Dedifferentiated amniotic fluid mesenchymal stem cell (primary cell): ENCODE measurements around the gene TRPM1.

Experiments
- DNase-seq: peaks from one replicate; pipeline ENCODE4 v3.0.0-alpha.2; 2016; ENCODE audit errors: extremely low spot score

Gene TRPM1

DNA sequence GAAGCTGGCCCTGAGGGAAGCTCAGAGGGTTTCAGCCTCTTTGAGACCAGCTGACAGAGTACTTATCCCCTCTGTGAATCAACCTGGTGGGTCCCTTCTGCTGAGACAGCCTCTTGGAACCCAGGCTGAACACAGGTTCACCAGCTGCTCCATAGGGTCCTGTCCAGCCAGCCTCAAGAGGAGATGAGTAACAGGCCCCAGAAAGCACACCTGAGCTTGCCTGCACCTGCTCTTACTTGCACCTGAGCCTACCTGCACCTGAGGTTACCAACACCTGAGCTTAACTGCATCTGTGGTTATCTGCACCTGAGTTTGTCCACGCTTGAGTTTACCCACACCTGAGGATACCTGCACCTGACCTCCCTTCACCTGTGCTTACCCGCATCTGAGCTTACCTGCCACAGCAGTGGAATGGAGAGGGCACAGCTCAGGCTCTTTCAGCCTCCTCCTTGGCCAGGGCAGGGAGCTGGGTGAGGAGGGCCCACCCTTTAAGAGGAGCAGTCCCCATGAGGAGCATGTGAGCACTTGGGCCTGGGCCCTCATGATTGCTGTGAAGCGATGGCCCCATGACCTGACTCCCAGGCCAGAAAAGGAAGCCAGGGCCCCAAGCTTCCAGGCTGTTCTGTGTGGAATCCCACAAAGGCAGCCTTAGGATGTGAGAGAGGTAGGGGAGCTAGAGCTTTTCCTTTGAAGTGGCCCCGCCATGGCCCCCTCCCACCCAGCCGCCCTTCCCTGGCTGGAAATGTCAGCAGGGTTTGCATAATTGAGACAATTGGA is at the start of gene TRPM1:
TSS of gene TRPM1 (minus strand) at position 464 of the 777 bp plus-strand sequence. CDS start 20,370 bp downstream, outside the sequence.
- no peak for DNase-seq

DNA sequence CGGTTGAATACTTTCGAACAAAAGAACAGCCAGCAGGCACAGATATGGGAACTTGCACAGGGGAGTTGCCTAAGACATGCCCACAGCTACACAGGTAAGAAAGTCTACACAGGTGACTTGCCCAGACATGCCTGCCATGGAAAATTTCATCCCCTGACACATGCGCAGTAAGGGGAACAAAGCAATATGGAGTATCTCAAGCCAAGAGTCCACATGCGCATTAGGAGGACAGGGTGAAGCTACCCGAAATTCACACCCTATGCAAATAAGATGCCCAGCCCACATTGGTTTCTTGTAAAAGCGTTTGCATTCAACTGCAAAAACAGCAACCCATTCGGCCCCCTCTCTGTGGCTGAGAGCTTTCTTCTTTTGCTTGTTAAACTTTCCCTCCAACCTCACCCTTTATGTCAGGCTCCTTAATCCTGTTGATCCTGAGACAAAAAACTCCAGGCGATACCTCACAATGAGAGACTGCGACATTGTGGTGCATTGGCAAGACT is 49.3 kb upstream of the TRPM1 start:
- DNase-seq: no peak

DNA sequence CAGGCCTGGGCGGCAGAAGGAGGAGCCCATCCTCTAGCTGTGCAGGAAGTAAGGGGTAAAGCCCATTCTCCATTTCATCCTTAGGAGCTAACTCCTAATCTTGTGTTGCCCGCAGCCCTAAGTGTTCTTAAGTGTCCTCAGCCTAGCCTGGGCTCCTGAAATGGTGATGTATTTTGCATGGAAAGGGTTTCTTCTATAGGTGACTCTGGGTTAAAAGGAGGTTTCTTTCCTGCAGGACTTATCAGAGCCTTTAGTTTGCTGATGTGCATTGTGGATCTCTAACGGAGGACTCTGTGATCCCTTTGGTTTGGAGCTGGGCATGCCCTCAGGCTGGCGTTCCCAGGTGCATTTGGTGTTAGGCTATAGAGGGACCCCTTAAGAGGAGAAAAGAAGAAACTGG is 48.5 kb upstream of the TRPM1 start:
- no peak for DNase-seq

DNA sequence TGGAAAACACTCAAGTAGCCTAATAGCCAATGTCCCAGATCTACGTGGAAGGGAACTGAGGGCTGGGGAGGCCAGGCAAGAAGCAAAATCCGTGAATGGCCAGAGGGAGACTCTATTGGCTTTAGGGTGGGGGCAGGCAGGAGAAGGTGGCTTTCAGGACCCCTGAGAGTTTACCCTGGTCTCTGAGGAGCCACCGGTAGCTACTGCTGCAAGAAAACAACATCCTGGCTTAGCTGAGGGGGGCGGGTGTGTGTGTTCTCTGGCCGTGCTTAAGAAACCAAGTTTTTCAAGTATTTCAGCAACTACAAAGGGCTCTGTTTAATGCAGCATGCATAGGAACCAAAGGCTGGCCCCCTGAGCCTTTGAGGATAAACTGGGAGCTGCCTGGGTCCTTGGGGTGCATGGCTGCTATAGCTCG is 47.6 kb upstream of the TRPM1 start:
- DNase-seq: no peak

DNA sequence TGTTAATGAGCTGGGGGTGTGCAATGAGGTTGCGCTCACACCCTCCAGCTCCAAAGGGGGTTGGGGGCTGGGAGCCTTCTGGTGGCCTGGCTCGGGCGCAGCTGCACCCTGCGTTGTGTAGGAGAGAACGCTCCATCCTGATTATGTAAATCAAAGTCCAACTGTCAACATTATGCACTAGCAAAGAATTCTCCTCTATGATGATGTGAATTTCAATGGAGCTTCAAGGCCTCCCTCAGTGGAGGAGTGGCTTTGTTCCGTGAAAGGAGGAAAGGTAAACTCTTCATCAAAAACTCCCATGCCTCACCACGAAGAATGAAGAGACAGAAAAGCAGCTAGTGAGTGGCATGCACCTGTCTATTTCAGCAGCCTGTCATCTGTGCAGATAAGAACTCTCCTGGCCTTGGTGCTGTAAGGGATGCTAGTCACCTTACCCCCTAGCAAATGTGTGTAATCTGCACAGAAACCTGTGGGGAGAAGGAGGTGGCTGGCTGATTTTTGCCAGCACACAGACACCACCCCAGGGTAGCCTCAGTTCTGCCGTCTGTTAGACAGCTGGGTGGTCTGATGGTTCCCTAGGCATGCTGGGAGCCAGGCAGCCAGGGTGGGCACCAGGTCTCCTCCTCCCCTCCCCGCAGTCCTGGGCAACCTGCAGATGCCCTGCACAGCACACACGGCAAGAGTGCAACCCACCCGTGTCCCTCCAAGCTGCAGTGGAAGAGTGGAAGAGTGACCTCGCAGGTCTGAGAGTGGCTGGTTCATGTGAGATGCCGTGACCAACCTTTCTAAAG is 47.0 kb upstream of the TRPM1 start:
- no peak for DNase-seq

DNA sequence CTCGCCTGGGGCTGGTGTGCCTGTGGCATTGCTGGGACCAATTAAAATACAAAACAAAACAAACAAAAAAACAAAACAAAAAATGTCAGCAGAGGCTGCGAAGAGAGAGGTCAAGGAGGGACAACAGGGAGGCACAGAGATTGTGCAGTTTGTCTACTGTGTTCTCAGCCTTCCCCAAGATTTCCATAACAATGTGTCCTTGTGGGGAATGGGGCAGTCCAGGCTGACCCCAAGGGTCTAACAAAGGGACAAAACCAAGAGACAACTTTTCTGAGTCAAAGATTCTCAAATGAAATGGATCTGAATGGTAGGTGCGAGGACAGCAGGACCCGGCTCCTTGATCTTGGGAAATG is 46.4 kb upstream of the TRPM1 start:
- no peak for DNase-seq

DNA sequence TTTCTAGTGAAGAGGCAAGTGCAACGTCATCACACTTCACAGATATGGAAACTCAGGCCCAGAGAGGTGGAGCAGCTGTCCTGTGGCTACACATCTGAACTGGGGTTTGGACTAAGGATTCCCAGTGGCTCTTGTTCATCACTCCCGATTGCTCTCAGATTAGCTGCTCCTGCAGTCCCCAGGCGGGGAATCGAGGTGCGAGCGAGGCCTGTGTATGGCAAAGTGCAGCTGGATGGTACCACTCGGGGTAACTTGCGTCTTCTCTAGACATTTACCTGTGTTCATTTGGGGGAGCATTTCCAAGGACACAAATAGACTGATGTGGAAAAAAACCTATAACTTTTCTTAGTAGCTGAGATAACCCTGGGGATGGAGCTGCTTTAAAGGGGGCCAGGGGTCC is 45.9 kb upstream of the TRPM1 start:
- no peak for DNase-seq

DNA sequence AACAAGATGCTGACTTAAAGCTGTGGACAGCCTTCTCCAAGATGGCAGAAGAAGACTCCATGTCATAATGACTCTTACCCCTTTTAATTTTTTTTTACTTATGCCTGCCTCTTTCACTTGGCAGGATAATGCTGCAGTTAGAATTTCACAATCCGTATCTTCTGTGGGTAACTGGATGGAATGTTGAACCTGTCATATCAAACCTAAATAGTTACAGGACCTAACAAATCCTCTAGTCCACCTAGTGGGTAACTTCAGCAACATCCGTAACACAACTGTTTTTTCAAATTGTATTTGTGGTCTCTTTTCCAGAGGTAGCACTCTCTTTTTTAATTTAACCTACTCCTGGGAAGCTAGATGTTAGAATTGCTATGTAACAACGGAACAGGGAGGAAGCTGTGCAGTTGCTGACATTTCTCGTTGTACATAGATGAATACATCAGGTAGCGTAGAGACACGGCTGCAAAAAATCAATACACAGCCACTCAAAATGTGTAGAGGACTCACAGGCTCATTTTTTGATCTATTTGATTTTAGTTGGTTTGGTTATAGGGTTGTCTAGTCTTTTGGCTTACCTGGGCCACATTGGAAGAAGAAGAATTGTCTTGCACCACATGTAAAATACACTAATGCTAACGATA is 43.9 kb upstream of the TRPM1 start:
- DNase-seq: no peak

DNA sequence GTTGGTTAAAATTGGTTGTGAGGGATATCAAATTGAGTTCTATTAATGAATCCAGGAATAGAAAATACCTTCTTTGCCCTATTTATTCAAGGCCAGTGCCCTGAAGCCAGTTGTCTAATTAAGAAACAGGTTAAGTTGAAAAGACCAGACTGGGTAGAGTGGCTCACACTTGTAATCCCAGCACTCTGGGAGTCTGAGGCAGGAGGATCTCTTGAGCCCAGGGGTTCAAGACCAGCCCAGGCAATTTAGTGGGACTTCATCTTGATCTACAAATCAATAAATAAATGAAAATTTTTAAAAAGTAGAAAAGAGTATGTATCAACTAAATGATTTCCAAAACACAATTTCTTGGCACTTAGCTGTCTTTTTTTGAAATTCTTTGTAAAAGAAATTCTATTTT is 40.3 kb upstream of the TRPM1 start:
- no peak for DNase-seq

DNA sequence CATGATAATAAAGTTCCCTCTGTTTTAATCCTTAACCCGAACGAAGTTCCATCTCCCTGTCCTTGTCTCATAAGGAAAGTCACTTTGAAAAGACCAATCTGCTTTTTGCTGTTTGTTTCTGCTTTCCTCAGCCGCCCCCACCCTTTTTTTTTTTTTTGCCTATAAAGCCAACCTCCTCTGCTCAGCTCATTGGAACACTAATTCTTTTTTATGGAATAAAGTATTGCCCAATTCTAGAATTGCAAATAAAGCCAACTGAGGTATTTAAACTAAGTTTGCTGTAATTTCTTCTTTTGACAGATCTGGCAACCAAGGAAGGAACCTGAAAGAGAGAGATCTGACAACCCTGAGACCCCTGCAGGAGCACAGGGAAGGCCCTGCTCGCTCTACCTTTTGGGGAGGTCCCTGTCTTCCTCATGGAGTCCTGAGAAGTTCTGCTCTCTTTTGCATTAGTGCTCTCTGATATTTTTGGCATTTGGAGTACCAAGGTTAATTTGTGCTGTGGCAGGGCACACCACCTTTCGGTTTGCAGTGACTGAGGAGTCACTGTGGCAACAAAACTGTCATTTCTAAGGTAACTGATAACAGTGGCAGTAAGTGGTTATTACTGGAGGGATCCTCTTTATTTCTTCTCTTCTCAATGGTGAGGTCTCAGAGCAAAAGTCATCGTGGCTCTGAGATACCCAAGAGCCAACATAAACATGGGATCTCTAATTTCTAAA is 35.2 kb upstream of the TRPM1 start:
- DNase-seq: no peak

DNA sequence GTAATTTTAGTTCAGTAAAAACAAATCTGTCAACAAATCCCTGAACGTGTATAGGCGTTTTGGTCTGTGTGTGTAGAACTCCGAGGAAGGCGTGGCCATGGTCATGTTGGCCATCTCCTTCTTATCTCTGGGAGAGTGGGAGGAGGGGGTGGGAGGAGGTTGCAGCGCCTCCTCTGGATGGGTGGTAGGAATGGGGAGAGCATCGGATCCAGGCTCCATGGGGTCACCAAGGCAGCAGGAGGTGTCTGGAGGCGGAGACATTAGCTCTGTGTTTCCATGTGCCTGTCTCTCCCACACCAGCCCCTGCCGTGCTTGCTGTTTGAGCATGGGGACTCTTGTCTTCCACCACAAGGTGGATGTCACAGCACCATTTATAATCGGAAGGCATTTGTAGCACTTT is 34.5 kb upstream of the TRPM1 start:
- no peak for DNase-seq

DNA sequence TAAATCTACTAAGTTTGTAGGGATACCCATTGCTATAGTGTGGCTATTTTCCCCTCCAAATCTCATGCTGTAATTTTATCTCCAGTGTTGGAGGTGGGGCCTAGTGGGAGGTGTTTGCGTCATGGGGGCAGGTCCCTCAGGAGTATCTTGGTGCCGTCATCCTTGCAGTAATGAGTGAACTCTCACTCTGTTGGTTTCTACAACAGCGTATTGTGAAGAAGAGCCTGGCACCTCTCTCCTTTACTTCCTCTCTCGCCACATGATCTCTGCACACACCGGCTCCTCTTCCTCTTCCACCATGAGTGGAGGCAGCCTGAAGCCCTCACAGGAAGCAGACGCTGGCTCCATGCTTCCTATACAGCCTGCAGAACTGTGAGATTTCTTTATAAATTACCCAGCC is 34.0 kb upstream of the TRPM1 start:
- no peak for DNase-seq

DNA sequence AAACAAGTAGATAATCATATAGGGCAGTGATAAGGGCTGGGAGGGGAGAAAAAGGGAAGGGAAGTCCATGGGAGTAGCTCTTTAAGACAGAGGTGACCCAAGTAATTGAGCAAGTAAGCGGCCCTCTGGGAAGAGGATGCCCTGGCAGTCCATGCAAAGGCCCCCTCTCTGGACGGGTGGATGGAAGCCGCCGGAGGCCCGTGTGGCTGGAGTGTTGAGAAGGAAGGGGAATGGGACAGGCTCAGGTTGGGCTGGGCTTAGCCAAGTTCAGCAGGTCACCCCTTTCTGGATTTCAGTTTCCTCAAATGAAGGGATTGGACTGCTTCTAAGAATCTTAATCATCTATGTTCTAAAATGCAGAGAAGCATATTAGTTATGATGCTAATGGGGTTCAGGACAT is 32.4 kb upstream of the TRPM1 start:
- no peak for DNase-seq

DNA sequence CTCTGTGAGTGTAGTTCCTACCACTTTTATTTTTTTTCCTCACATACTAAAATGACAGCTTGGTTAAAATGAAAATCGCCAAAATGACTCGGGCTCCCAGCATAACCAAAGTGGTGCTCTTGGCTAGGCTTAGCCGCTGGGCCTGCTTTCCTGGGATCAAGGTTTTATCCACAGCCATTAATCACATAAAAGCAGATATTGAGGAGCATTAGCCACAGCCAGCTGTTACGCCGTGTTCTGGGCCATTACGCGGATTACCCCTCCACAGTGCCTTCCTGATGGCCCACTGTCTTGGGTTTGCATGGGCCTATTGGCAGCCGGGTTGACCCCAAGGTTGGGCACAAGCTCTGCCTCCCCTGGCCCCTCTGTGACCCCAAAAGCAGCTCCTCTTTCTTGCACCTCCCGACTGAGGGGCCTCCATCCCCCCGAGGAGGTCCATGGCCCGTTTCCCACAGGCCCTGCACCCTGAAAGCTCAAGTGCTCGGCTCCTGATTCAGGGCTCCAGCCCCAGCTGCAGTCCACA is 30.4 kb upstream of the TRPM1 start:
- no peak for DNase-seq

DNA sequence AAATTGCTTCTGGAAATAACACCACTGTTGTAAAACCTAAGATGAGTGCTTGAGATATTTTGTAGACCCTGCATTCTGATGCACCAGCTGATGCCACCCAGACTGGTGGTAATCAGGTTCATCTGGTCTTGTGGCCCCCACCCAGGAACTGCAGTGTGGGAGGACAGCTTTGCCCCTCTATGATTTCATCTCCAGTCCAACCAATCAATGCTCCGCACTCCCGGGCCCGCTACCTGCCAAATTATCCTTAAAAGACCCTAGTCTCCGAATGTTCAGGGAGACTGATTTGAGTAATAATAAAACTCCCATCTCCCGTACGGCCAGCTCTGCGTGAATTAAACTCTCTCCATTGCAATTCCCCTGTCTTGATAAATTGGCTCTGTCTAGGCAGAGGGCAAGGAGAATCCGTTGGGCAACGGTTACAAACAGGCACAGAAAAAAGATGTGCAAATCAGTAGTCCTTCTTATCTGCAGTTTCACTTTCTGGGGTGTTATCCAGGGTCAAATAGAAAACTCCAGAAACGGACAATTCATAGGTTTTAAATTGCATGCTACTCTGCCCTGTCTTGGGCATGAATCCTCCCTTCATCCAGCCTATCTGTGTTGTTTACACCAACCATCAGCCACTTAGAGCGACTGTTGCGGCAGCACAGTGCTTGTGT is 29.2 kb upstream of the TRPM1 start:
- no peak for DNase-seq

DNA sequence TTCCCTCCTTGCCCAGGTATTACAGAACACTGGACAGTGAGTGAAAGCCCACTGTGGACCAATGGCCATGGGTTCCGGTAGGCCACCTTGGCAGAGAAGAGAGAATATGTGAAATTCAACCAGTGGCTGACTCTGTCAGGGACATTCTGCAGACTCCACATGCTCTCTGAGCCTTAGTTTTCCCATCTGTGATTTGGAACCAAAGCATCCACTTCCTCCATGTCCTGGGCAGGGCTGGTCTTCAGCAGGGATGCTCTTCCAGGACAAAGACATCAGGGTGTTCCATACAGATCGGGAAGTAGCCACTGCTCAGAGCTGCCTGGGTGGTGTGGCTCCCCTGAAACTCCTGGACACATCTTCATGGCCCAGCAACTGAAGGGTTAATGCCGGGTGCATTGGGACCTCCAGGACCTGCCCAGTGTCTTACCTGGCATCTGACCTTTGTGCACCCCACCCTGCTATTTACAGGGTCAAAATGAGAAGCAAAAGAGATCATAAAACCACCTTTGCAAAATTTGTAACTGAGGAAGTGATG is 28.3 kb upstream of the TRPM1 start:
- no peak for DNase-seq

DNA sequence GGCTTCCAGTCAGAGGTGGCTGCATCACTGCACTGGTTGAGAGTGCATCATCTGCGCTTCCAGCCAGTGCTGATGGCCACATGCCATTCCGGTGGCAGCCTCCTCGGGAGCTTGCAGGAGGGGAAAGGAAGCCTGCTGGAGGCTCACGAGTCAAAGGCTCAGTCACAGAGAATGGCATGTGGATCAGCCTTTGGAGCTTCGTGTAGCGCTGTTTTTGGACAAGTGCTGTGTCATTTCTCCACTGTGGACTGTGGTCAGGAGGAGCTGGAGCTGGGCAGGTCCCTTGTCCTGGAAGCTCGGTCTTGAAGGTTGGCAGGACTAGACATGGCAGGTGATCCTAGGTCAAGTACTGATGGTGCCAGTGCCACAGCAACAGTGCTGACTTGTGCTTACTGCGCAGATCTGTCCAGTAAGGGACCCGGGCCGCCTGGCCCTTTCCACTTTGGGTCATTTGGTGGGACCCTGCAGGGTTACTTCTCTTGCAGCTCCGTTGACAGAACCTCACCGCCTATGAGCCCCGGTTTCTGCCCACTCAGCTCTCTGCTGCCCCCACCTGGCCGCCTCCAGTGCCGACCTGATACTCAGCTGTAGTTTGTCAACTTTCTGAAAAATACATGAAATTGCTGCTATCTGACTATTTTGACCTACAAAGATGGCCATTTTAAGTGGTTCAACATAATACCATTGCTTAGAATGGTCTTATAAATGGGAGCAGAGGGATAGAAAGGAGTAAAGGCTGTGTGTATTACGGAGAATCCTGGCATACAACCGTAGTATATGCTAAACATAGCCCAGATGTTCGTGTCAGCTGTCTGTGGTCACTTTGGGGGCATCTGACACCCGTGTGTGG is 27.6 kb upstream of the TRPM1 start:
- peak; percentile 45 for DNase-seq

DNA sequence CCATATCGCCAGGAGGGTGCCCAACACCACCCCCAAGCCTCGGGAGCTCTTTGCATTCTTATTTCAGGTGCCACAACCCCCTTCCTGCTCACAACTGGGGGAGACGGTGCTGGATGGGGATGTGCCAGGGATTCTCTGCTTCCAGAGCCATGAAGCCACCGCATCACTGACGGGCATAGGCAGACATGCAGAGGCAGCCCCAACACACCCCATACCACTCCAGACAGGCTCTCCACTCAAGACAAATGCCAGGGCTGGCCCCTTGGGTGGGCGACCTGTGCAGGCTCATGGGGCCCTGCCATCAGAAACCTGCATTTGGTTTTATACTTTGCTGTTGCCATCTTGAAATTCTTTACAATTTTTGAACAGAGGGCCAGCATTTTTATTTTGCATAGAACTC is 27.0 kb upstream of the TRPM1 start:
- DNase-seq: no peak

DNA sequence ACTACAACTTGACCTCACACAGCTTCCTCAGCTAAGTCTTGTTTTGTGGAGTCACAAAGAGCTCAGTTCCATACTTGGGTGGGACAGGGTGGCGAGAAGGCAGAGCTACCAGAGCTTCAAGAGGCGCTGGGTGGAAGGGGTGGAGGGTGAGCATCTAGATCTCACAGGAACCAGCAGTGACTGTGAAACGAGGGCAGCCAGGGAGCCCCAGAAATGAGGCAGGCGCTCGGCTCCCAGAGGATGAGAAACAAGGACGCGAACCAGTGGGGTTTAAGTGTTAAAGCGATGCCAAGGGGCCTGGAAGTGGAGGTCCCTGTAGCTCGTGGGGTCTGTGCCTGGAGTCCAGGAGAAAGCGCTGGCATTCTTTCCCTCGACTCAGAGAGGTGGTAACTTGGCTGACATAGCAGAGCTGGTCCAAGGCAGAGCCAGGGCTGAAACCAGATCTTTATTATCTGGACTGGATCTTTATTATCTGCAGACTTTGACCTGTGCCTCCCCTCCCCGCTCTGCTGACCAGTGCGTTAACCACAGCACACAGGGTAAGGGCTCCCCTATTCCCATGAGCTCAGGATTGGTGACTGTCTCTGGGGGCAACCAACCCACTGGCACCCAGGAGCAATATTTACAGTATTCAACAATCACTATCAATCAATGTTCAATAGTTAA is 26.2 kb upstream of the TRPM1 start:
- DNase-seq: no peak
